ENCODE measurements around the gene NKX6-2. TPM values are rescaled to one million over a fixed set of nuclear protein-coding genes. Genes with fewer than 3 reads are reported as not detected.

Gene NKX6-2
- total and polyA plus RNA-seq, 2 experiments from 2014 or later: 0.24 to 9.3 TPM

DNA sequence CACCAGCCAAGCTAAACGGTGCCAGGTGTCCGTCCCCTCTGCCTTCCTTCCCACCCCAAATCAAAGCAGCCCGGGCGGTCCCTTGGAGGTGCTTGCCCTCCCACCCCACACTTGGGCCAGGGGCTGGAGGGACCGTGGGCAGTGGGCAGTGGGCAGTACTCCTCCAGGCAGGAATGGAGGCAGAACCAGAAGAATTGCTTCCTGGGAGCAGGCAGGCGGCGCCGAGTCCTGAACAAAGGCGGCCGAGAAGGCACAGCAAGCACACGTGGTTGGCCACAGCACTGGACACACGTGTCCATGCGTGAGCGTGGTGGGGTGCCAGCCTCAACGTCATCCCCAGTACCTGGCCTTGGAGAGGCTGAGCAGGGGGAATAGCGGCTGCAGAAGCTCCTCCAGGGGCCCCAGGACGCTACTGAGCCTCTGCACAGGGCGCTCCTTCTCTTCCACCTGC lies 48.4 kb upstream of the NKX6-2 start (continued):
- TF ChIP-seq, protein P1, sequence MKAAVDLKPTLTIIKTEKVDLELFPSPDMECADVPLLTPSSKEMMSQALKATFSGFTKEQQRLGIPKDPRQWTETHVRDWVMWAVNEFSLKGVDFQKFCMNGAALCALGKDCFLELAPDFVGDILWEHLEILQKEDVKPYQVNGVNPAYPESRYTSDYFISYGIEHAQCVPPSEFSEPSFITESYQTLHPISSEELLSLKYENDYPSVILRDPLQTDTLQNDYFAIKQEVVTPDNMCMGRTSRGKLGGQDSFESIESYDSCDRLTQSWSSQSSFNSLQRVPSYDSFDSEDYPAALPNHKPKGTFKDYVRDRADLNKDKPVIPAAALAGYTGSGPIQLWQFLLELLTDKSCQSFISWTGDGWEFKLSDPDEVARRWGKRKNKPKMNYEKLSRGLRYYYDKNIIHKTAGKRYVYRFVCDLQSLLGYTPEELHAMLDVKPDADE (IDR thresholded peaks at IDR 0.05): no peak
- TF ChIP-seq EZH2phosphoT487 (IDR thresholded peaks at IDR 0.05; ENCODE audit: unreplicated experiment) (no peak), STAT1 (IDR thresholded peaks at IDR 0.05; ENCODE audit: unreplicated experiment) (no peak), JUNB (IDR thresholded peaks at IDR 0.05; ENCODE audit: unreplicated experiment) (no peak)
- TF ChIP-seq, protein P2, sequence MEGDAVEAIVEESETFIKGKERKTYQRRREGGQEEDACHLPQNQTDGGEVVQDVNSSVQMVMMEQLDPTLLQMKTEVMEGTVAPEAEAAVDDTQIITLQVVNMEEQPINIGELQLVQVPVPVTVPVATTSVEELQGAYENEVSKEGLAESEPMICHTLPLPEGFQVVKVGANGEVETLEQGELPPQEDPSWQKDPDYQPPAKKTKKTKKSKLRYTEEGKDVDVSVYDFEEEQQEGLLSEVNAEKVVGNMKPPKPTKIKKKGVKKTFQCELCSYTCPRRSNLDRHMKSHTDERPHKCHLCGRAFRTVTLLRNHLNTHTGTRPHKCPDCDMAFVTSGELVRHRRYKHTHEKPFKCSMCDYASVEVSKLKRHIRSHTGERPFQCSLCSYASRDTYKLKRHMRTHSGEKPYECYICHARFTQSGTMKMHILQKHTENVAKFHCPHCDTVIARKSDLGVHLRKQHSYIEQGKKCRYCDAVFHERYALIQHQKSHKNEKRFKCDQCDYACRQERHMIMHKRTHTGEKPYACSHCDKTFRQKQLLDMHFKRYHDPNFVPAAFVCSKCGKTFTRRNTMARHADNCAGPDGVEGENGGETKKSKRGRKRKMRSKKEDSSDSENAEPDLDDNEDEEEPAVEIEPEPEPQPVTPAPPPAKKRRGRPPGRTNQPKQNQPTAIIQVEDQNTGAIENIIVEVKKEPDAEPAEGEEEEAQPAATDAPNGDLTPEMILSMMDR (conservative IDR thresholded peaks at IDR 0.05; ENCODE audit: low read depth in 2 of 2): no peak

DNA sequence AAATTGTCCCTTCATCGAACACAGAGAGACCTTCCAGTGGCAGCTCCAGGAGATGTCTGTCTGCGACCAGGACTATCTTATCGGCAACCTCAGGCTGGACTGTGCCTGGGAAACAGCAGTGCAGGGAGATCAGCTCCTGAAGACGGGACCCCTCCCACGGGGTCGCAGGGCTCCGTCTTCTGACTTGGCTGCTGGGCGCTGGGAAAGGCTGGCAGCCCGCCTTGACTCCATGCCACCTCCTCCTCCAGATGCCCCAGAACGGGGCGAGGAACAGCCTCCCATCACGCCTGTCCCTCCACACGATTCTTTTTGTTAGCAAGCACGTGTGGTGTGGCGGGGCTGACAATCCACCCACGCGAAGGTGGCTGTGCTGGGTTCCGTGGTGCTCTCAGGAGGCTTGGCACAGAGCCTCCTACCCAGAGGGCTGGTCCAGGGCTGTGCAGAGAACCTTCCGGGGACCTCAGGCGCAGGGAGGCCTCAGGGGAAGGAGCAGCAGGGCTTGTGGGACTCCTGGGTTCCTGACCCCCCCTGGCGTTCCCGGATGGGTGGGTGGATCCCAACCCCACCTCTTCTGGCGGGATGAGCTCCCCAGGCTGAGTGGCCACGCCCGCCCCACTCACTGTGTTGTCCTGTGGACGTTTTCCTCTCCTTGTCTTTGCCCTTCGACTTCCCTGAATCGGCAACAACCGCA lies 47.6 kb upstream of the NKX6-2 start:
- Mint-ChIP-seq H3K4me3 (no peak overlapping the region), H3K4me1 (no peaks in the 10 kb centered on the region), H3K9me3 (peaks cover 3% of the 10 kb centered on the region; the same call in 1 of the 3 replicates), H3K27me3 (ENCODE audit: insufficient read depth, low read depth, poor library complexity) (peaks cover 3% of the 10 kb centered on the region), H3K27ac (no peak overlapping the region), H3K36me3 (ENCODE audit: low read depth) (no peaks in the 10 kb centered on the region)
- Histone ChIP-seq H3K4me3 (no peak overlapping the region), H3K36me3 (ENCODE audit: insufficient read depth) (no peaks in the 10 kb centered on the region), H3K27me3 (ENCODE audit: insufficient read depth) (no peaks in the 10 kb centered on the region), H3F3A (replicated peaks; ENCODE audit: low read depth) (peaks cover 8% of the 10 kb centered on the region; the same call in 1 of the 2 replicates), H3K27ac (ENCODE audit: low read depth) (no peak overlapping the region), H2AFZ (no peak overlapping the region), H3K4me2 (no peak overlapping the region), H3K4me1 (ENCODE audit: insufficient read depth) (no peaks in the 10 kb centered on the region), H3K79me2 (replicated peaks; ENCODE audit: insufficient read depth) (no peaks in the 10 kb centered on the region), H3K9me2 (ENCODE audit: insufficient read depth) (no peaks in the 10 kb centered on the region), H4K20me1 (replicated peaks; ENCODE audit: insufficient read depth) (no peaks in the 10 kb centered on the region)
- ATAC-seq: no peak
- DNase-seq (ENCODE audit: low spot score): no peak
- TF ChIP-seq POLR2AphosphoS5 (IDR thresholded peaks at IDR 0.05; ENCODE audit: low read depth): no peak
- no peak for TF ChIP-seq EZH2phosphoT487 (IDR thresholded peaks at IDR 0.05; ENCODE audit: unreplicated experiment)
- no peak for TF ChIP-seq CREB1 (CRISPR knock-in tag; IDR thresholded peaks at IDR 0.05; ENCODE audit: low read depth)
- no peak for TF ChIP-seq EZH2 (IDR thresholded peaks at IDR 0.05; ENCODE audit: low read depth, unreplicated experiment)
- TF ChIP-seq, protein P2 (conservative IDR thresholded peaks at IDR 0.05; ENCODE audit: low read depth in 2 of 2): no peak
- no peak for TF ChIP-seq ZNF114 (CRISPR knock-in tag; IDR thresholded peaks at IDR 0.05)
- TF ChIP-seq ZNF331 (CRISPR knock-in tag; IDR thresholded peaks at IDR 0.05; ENCODE audit: low read depth): no peak
- no peak for TF ChIP-seq NANOG (IDR thresholded peaks at IDR 0.05; ENCODE audit: borderline replicate concordance)
- TF ChIP-seq, protein P3, sequence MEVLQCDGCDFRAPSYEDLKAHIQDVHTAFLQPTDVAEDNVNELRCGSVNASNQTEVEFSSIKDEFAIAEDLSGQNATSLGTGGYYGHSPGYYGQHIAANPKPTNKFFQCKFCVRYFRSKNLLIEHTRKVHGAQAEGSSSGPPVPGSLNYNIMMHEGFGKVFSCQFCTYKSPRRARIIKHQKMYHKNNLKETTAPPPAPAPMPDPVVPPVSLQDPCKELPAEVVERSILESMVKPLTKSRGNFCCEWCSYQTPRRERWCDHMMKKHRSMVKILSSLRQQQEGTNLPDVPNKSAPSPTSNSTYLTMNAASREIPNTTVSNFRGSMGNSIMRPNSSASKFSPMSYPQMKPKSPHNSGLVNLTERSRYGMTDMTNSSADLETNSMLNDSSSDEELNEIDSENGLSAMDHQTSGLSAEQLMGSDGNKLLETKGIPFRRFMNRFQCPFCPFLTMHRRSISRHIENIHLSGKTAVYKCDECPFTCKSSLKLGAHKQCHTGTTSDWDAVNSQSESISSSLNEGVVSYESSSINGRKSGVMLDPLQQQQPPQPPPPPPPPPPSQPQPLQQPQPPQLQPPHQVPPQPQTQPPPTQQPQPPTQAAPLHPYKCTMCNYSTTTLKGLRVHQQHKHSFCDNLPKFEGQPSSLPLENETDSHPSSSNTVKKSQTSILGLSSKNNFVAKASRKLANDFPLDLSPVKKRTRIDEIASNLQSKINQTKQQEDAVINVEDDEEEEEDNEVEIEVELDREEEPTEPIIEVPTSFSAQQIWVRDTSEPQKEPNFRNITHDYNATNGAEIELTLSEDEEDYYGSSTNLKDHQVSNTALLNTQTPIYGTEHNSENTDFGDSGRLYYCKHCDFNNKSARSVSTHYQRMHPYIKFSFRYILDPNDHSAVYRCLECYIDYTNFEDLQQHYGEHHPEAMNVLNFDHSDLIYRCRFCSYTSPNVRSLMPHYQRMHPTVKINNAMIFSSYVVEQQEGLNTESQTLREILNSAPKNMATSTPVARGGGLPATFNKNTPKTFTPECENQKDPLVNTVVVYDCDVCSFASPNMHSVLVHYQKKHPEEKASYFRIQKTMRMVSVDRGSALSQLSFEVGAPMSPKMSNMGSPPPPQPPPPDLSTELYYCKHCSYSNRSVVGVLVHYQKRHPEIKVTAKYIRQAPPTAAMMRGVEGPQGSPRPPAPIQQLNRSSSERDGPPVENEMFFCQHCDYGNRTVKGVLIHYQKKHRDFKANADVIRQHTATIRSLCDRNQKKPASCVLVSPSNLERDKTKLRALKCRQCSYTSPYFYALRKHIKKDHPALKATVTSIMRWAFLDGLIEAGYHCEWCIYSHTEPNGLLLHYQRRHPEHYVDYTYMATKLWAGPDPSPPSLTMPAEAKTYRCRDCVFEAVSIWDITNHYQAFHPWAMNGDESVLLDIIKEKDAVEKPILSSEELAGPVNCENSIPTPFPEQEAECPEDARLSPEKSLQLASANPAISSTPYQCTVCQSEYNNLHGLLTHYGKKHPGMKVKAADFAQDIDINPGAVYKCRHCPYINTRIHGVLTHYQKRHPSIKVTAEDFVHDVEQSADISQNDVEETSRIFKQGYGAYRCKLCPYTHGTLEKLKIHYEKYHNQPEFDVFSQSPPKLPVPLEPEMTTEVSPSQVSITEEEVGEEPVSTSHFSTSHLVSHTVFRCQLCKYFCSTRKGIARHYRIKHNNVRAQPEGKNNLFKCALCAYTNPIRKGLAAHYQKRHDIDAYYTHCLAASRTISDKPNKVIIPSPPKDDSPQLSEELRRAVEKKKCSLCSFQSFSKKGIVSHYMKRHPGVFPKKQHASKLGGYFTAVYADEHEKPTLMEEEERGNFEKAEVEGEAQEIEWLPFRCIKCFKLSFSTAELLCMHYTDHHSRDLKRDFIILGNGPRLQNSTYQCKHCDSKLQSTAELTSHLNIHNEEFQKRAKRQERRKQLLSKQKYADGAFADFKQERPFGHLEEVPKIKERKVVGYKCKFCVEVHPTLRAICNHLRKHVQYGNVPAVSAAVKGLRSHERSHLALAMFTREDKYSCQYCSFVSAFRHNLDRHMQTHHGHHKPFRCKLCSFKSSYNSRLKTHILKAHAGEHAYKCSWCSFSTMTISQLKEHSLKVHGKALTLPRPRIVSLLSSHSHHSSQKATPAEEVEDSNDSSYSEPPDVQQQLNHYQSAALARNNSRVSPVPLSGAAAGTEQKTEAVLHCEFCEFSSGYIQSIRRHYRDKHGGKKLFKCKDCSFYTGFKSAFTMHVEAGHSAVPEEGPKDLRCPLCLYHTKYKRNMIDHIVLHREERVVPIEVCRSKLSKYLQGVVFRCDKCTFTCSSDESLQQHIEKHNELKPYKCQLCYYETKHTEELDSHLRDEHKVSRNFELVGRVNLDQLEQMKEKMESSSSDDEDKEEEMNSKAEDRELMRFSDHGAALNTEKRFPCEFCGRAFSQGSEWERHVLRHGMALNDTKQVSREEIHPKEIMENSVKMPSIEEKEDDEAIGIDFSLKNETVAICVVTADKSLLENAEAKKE (CRISPR knock-in tag; IDR thresholded peaks at IDR 0.05): no peak
- no peak for TF ChIP-seq JUNB (IDR thresholded peaks at IDR 0.05; ENCODE audit: unreplicated experiment)
